NCI-H748 treated with DMSO at 0.1 percent for 48 hours (cell line): ENCODE measurements around the gene KCTD13.
"Not testable (repeated sequence)": the region's sequence is repeated elsewhere in the genome, so short reads cannot be mapped to it uniquely, and the experiment has no call there.

Source experiments
- DNase-seq: peaks from one replicate; lab custom pipeline; 2025; lab: John Stamatoyannopoulos, UW

The KCTD13 gene

DNA sequence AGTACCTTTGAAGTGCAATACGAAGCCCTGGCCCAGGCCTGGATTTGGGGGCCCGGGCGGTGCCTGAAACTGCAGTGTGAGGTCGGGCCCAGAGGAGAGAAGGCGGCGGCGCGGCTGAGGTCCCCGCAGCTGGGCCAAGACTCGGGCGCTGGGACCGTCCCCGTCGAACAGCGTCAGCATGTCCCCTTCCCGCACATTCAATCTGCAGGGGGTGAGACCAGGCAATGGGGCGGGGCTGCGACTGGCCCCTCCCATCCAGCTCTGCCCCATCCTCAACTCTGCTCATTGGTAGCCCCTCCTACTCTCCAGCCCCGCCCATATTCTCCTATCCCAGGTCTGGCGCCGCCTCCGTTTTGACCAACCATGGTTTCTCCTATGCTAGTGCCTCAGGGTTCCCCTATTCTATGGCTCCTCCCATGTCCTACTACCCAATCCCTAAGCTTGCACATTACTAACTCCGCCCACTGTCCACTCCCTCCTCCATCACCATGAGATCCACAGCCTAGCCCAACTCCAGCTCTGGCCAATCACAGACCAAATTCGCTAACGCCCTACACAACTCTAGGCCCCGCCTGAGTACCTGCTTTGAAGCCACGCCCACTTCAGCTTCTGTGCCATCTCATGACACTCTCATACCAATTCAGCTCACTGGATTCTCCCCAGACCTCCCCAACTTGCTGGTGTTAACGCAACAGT is 48.6 kb downstream of the KCTD13 start:
- DNase-seq: no peak

DNA sequence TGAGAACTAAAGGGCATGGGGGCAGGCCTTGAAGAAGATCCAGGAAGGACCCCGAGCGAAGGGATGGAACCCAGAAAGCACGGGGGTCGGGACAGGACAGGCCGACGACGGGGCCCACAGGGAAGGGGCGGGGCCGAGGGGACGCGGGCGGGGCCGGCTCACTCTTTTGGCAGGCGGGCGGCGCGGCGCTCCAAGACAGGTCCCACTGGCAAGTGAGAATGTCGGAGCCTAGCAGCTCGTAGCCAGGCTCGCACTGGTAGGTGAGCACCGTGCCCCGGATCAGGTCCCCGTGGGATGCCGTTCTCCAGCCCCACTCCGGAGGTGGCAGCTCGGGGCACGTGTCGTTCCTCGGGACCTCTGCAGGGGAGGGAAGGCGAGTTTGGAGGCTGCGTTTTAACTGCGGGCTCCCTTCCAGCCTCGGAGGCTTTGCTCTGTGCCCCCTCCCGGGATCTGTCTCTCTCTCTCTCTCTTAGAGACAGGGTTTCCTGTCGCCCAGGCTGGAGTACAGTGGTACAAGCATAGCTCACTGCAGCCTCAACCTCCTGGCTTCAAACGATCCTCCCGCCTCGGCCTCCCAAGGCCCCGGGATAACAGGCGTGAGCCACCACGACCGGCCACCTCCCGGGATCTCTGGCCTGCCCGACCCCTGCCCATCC is 49.3 kb downstream of the KCTD13 start:
- no peak for DNase-seq

DNA sequence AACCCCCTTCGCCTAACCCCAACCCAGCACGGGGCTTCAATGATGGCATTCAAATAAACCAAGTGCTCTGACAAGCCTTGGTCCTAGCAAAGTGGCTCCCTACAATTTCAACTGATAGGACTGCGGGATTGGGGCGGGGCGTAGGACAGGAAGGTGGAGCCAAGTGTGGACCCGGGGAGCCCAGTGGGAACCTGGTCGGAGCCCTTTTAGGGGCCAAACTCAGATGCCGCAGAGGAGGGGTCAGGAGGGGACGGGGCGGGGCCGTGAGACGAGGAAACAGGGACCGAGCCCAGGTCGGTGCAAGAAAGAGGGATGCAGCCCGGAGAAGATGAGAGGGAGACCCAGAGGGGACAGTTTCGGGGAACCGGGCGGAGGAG is 49.8 kb downstream of the KCTD13 start:
- DNase-seq: no peak

GRCh38 chr16:29875206-29875605 is 50.8 kb downstream of the KCTD13 start:
- no peak for DNase-seq

DNA sequence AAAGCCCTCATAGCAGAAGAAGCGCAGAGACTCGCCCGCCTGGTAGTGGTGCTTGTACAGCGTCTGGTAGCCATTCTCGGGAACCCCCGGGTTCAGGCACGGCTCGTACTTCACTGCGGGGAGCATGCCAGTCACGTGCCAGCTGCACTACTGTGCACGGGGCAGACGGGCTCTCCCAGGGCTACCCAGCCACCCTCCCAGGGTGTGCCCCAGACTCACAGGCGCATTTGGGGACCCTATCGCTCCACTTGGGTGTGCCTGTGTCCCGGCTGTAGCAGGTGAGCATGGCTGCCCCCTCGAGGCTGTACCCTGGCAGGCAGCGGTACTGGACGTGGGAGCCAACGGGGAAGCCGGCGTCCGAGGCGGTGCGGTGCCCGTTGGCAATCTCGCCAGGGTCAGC is 52.7 kb downstream of the KCTD13 start:
- DNase-seq: no peak

GRCh38 chr16:29871822-29872546 is 54.0 kb downstream of the KCTD13 start:
- DNase-seq: no peak

- DNase-seq: not testable (repeated sequence)
Observed at GRCh38 chr16:29869067-29869466, 57.0 kb downstream of the KCTD13 start.

- no peak for DNase-seq
Observed at GRCh38 chr16:29868396-29869009, 57.5 kb downstream of the KCTD13 start.

DNA sequence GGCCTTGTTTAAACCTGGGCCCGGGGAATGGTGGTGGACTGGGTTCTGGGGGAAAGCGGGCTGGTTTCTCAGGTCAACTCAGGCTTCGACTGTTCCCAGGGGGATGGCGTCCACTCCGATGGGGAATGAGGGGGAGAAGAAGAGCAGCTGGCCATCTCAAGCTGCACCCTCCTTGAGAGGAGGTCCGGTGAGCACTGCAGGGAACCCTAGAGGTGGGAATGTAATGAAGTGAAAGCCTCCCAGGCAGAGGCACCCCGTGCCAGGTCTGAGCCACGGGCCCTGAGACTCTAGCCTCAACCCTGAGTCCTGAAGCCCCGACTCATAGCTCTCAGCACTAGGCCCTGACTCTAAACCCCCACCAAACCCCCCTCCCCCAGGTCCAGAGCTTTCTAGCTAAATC is 61.8 kb downstream of the KCTD13 start:
- no peak for DNase-seq

DNA sequence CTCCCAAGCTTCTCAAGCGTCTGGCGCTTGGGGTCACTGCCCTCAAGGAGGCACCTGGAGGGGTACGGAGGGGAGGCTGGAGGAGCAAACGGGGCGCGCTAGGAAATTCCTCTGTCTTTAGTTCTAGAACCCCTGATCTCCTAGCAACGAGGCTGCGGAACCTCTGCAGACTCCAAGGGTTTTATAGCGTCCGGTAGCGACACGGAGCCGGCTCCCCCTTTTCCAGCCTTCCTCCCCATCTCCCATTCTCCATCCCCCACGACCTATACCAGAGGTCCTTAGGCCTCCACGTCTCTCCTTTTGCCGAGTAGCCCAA is 62.4 kb downstream of the KCTD13 start:
- no peak for DNase-seq

- DNase-seq: peak; percentile 69
Observed at GRCh38 chr16:29862884-29863668, 63.0 kb downstream of the KCTD13 start, which contains the start of gene CDIPT. Gene CDIPT, minus strand, starts transcription at chr16:29863226. Its CDS starts 369 bp downstream, at chr16:29862857.

DNA sequence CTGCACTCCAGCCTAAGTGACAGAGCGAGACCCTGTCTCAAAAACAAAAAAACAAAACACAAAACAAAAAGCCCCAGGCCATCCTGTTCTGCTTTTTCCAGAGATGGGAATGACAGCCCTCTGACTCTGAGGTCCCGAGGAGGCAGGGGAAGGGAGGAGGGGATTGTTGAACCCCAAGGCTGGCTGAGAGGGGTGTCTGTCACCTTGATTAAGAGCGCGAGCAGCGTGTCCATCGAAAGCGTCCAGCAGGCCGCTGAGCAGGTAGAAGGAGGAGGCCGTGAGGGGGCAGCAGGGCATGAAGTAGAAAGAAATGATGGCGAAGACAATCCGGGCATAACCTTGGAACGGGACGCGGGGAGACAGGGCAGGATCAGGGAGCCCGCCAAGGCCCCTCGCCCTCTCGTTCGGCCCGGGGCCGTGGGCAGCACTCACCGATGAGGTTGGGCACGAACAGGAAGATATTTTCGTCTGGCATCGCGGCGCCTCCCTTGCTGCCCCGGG is 63.6 kb downstream of the KCTD13 start:
- DNase-seq: no peak

DNA sequence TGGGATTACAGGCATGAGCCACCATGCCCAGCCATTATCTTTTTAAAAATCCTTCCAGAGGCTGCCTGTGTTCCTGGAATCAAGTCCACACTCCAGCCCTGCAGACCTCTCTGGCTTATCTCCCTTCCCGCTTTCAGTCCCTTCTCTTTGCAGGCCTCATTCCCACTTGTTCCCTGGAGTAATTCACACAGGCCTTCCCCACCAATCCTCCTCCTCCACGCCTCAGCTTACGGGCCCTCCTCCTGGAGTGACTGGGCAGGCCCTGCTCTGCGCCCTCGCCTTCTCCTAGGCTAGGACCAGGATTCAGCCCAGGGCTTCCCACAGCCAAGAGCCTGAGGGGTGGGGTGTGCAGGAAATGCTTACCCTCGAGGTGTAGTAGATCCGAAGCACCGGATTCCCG is 65.8 kb downstream of the KCTD13 start:
- DNase-seq: no peak

DNA sequence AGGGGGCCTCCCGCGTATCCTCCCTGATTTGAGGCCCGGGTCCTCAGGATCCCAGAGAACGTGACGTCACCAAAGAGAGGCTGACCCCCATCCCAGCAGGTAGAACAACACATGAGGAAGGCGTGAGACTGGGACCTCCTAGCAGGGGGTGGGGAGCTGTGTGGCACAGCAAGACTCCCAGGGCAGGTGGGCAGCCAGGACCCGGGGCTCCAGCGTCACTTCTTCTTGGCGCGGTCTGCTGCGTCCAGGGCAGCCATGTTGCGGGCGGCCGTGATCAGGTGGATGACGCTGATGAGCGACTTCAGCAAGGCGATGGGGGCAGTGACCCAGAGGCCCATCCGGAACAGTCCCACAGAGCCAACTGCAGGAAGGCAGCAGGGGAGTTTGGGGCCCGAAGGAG is 67.1 kb downstream of the KCTD13 start:
- DNase-seq: no peak

GRCh38 chr16:29858149-29858849 is 67.7 kb downstream of the KCTD13 start:
- DNase-seq: no peak

DNA sequence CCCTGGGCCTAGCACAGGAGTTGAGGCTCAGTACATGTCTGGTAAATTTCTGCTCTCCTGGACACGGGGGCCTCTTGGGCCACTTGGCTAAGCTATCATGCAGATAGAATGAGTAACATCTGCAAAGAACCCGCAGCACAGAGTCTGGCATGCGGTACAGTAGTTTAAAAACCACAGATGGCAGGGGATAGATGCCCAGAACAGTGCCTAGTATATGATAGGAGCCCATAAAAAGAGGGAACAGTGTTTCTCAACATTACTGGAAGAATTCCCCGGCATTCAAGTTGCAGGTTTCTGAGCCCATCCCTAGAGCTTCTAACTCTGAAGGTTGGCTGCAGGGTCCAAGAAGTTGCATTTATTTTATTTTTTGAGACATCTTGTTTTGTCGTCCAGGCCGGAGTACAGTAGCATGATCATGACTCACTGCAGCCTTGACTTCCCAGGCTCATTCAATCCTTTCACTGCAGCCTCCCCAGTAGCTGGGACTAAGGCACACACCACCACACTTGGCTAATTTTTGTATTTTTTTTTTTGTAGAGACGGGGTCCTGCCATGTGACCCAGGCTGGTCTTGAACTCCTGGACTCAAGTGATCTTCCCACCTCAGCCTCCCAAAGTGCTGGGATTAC is 68.8 kb downstream of the KCTD13 start:
- no peak for DNase-seq
